Stimulated activated CD4-positive, alpha-beta T cell treated with anti-CD3 and anti-CD28 coated beads, Interleukin-4, amount 100 ng/mL, for 48 hours (primary cell): ENCODE data around the gene LMNTD2.
A peak's percentile ranks its signal among the peaks of the same experiment; 100 is the strongest.

Experiments used
- DNase-seq, 2 donors: peaks; one replicate each; pipeline ENCODE4 v3.0.0-alpha.2; 2020; ENCODE audit warnings: low read depth in 2 of 2

Gene LMNTD2

GRCh38 chr11:568306-569157 lies 8.0 kb upstream of the LMNTD2 start:
- peak; percentile 88 to 90 for DNase-seq

- no peak for DNase-seq
Measured at GRCh38 chr11:567629-568292, 7.2 kb upstream of the LMNTD2 start.

GRCh38 chr11:567011-567628 lies 6.6 kb upstream of the LMNTD2 start:
- no peak for DNase-seq

GRCh38 chr11:565921-566509 lies 5.5 kb upstream of the LMNTD2 start:
- no peak for DNase-seq

GRCh38 chr11:563812-564578 lies 3.5 kb upstream of the LMNTD2 start:
- no peak for DNase-seq

GRCh38 chr11:563066-563811 lies 2.7 kb upstream of the LMNTD2 start:
- no peak for DNase-seq

GRCh38 chr11:562046-562645 lies 1.6 kb upstream of the LMNTD2 start:
- DNase-seq, result no peak

GRCh38 chr11:561148-562003 lies 838 bp upstream of the LMNTD2 start:
- DNase-seq, result no peak

- DNase-seq, result no peak
Measured at GRCh38 chr11:559712-560304, 730 bp downstream of the LMNTD2 start.

- no peak for DNase-seq
Measured at GRCh38 chr11:559020-559620, 1.4 kb downstream of the LMNTD2 start.

GRCh38 chr11:558503-558902 lies 2.0 kb downstream of the LMNTD2 start:
- no peak for DNase-seq

- no peak for DNase-seq
Measured at GRCh38 chr11:557328-558132, 3.0 kb downstream of the LMNTD2 start.

GRCh38 chr11:556662-557256 lies 3.8 kb downstream of the LMNTD2 start:
- no peak for DNase-seq

GRCh38 chr11:555780-556661 lies 4.5 kb downstream of the LMNTD2 start:
- no peak for DNase-seq

- DNase-seq, result no peak
Measured at GRCh38 chr11:555227-555779, 5.2 kb downstream of the LMNTD2 start.
